ENCODE results near the gene XKRX.

DNA sequence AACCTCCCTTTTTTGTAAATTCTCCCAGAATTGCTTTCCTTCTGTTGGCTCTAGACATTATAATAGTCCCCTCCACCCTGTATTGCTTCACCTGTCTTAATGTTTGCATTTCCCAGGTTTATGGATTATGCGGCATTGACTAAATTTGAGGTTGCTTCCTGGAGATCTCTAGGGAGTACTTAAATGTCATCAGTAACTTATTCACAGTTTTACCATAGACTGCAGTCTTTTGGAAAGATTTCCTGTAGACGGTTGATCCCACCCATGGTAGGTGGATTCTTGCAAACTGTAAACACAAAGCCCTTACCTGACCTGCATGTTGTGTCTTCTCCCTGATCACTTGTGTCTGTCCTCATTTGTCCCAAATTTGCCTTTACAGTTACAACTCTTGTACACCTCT lies 48.3 kb downstream of the XKRX start:
- no peak for TF ChIP-seq POLR2A (IDR thresholded peaks at IDR 0.05)
- TF ChIP-seq CTCF (IDR thresholded peaks at IDR 0.05) = no peak
- TF ChIP-seq EP300 (IDR thresholded peaks at IDR 0.05) = no peak

All from sigmoid colon (tissue), 4 donors.